ENCODE measurements around the gene PRKD3. TPM values are rescaled to one million over a fixed set of nuclear protein-coding genes. Genes with fewer than 3 reads are reported as not detected.

The PRKD3 gene
- total and polyA plus RNA-seq, 12 donors, result 4.4 to 21.6 (median 12.1) TPM

DNA sequence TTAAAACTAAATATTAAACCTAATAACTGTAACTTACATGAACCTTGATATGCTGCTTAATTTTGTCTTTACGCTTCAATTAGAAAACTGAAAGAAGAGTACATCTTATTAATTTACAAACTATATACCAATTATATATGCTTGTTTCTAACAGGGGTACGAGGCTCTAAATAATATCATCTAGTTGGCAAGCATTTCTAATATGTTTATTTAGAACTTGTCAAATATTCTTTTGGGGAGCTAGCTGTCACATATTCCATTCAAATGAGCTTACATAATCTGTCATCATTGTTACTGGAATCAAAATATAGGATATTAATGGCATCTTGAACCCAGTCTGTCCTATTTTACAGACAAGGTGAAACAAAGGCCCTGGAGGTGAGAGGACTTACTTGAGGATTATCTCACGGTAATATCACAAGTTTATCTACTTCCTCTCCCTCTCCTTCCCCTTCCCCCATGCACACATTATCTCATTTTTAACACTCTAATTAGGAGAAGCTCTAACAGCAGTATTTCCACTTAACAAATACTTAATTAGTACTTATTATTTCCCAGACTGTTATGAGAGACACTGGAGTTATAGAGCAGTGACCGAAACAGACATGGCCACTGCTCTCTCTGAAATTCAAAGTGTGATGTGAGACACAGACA lies 3.5 kb downstream of the PRKD3 start:
- Histone ChIP-seq H3K4me3 (no peak overlapping the region), H3K9me3 (no peaks in the 10 kb centered on the region), H3K27ac (no peak overlapping the region), H3K4me1 (peaks cover 0 to 76% (median 42%) of the 10 kb centered on the region in 9 donors), H3K27me3 (peaks cover 0 to 7% (median 0%) of the 10 kb centered on the region in 7 donors), H3K36me3 (peaks cover 0 to 12% (median 0%) of the 10 kb centered on the region in 9 donors)
- TF ChIP-seq CTCF (IDR thresholded peaks at IDR 0.05), result no peak
- DNase-seq (no peak), ATAC-seq (no peak)
- intact Hi-C loops (cut with DNase I), result no loop called here
- 74 to 80% methylated on average over 4 of the region's 4 CpGs for WGBS, 2 donors

GRCh38 chr2:37319754-37320609 lies 4.7 kb downstream of the PRKD3 start:
- H3K9me3 ChIP-seq, result no peaks in the 10 kb centered on the region
- intact Hi-C loops (cut with DNase I), result no loop called here

DNA sequence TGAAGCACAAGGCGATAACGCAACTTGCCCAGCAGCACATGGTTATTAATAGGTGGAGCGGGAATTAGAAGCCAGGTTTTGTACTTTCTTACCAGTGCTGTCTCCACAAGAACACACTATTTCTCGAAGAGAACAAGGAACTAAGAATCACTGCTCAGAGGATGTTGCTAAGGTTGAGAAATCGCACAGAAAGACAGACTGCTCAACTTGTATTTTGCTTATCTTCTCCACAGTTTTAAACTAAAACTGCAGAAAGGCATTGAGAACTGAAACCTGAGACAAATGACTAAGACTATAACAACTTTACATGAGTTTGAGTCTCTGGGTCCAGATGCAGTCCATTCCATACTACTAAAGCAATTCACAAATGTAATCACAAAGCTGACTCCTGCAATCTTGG lies 6.2 kb downstream of the PRKD3 start:
- H3K4me3 ChIP-seq, result no peak overlapping the region
- peak overlapping the region in 1 of 10 donors; percentile 3 for H3K27ac ChIP-seq
- WGBS, 2 donors, result 73 to 75% methylated on average over 5 of the region's 5 CpGs
- no peak for DNase-seq
- H3K9me3 ChIP-seq, result no peaks in the 10 kb centered on the region
- no peak for ATAC-seq
- H3K4me1 ChIP-seq, result peaks cover 0 to 90% (median 31%) of the 10 kb centered on the region in 9 donors
- intact Hi-C loops (cut with DNase I), result no loop called here
- TF ChIP-seq CTCF (IDR thresholded peaks at IDR 0.05), result no peak
- no peaks in the 10 kb centered on the region for H3K27me3 ChIP-seq
- peaks cover 0 to 21% (median 0%) of the 10 kb centered on the region in 9 donors for H3K36me3 ChIP-seq

More at GRCh38 chr2:37319754-37320609, 4.7 kb downstream of the PRKD3 start:
- peaks cover 0 to 21% (median 0%) of the 10 kb centered on the region in 9 donors for H3K36me3 ChIP-seq
- H3K27ac ChIP-seq, result no peak overlapping the region
- H3K4me3 ChIP-seq, result no peak overlapping the region
- DNase-seq (no peak), ATAC-seq (no peak)
- no peaks in the 10 kb centered on the region for H3K27me3 ChIP-seq
- 95 to 96% methylated on average over 12 of the region's 12 CpGs for WGBS, 2 donors
- TF ChIP-seq CTCF (IDR thresholded peaks at IDR 0.05), result no peak
- peaks cover 0 to 76% (median 35%) of the 10 kb centered on the region in 9 donors for H3K4me1 ChIP-seq

GRCh38 chr2:37317746-37318145 lies 6.9 kb downstream of the PRKD3 start:
- H3K9me3 ChIP-seq, result no peaks in the 10 kb centered on the region
- TF ChIP-seq CTCF (IDR thresholded peaks at IDR 0.05), result no peak
- H3K27ac ChIP-seq, result no peak overlapping the region
- intact Hi-C loops (cut with DNase I), result no loop called here
- H3K36me3 ChIP-seq, result peaks cover 0 to 21% (median 0%) of the 10 kb centered on the region in 9 donors
- ATAC-seq, result no peak
- H3K27me3 ChIP-seq, result no peaks in the 10 kb centered on the region
- H3K4me3 ChIP-seq, result no peak overlapping the region
- H3K4me1 ChIP-seq, result peaks cover 0 to 90% (median 25%) of the 10 kb centered on the region in 9 donors
- no peak for DNase-seq
- WGBS, 2 donors, result 100% methylated on average over 1 of the region's 1 CpG

All from heart right ventricle (tissue), 16 donors.